H1 (cell line): ENCODE results near the gene TEAD2. TPM values are rescaled to one million over a fixed set of nuclear protein-coding genes. Genes with fewer than 3 reads are reported as not detected.

Experiments
- CTCF ChIA-PET: fragments of 300-600 bp; sonication (Branson Sonifier 250); formaldehyde crosslinking; loops from one replicate; lab custom pipeline; 2021; ENCODE audit not compliant: partially characterized antibody; lab: Charles Lee
- POLR2A ChIA-PET: fragments of 300-600 bp; sonication (Branson Sonifier 250); formaldehyde crosslinking; loops from one replicate; lab custom pipeline; 2021; ENCODE audit warnings: inconsistent platforms; ENCODE audit not compliant: partially characterized antibody; lab: Charles Lee
- DNase-seq, 2 experiments: peaks; one replicate each; pipeline versions ENCODE4 v3.0.0 to v3.0.0-alpha.2; 2010 to 2022; ENCODE audit warnings: low spot score in 2 of 2, low read depth in 1 of 2, mixed read lengths in 1 of 2
- FAIRE-seq: peaks from 2 replicates; lab custom pipeline; 2011; peaks lifted over from hg19 to GRCh38; lab: Jason Lieb, UNC
- H2AFZ ChIP-seq: 2 replicates; pipeline ENCODE4 v1.8.1; 2012; ENCODE audit warnings: low read length, inconsistent platforms
- H2AK5ac ChIP-seq: 2 replicates; pipeline ENCODE4 v1.6.1; 2013; ENCODE audit warnings: low read depth, low read length
- H2BK120ac ChIP-seq: replicated peaks from 2 replicates; pipeline ENCODE3; 2013; ENCODE audit warnings: low read depth, low read length, inconsistent platforms
- H2BK12ac ChIP-seq: 2 replicates; pipeline ENCODE4 v1.6.1; 2013; ENCODE audit warnings: low read depth, low read length
- H2BK15ac ChIP-seq: 2 replicates; pipeline ENCODE4 v1.6.1; 2013; ENCODE audit warnings: low read length
- H2BK20ac ChIP-seq: 2 replicates; pipeline ENCODE4 v1.6.1; 2013; ENCODE audit warnings: low read length
- H2BK5ac ChIP-seq: 2 replicates; pipeline ENCODE4 v1.6.1; 2013; ENCODE audit warnings: low read depth, low read length
- H3K14ac ChIP-seq: 2 replicates; pipeline ENCODE4 v1.6.1; 2013; ENCODE audit warnings: inconsistent platforms; ENCODE audit not compliant: insufficient read length
- H3K18ac ChIP-seq: 2 replicates; pipeline ENCODE4 v1.6.1; 2013; ENCODE audit warnings: low read length; ENCODE audit errors: extremely low read depth
- H3K23ac ChIP-seq: 2 replicates; pipeline ENCODE4 v1.6.1; 2013; ENCODE audit warnings: inconsistent platforms; ENCODE audit not compliant: insufficient read length
- H3K23me2 ChIP-seq: 2 replicates; pipeline ENCODE4 v1.6.1; 2013; ENCODE audit warnings: low read depth, low read length
- H3K27ac ChIP-seq: 2 replicates; pipeline ENCODE4 v1.6.1; 2011; ENCODE audit warnings: low read depth, low read length, inconsistent platforms
- H3K27me3 ChIP-seq, 4 experiments: replicated peaks in 1 of 4; 1 replicate in 1 of 4; 2 replicates in 3 of 4; pipeline versions ENCODE4 v1.6.1 to v1.8.1; 2011 to 2013; ENCODE audit warnings: low read length in 3 of 4, mild to moderate bottlenecking in 3 of 4, inconsistent platforms in 2 of 4, mixed read lengths in 2 of 4, moderate library complexity in 1 of 4; ENCODE audit not compliant: control insufficient read depth in 3 of 4, insufficient read depth in 3 of 4; ENCODE audit errors: extremely low read depth in 1 of 4
- H3K36me3 ChIP-seq, 4 experiments: 2 replicates each; pipeline versions ENCODE4 v1.6.1 to v1.8.1; 2011 to 2013; ENCODE audit warnings: mild to moderate bottlenecking in 4 of 4, low read length in 3 of 4, moderate library complexity in 2 of 4, control low read depth in 1 of 4, inconsistent platforms in 1 of 4; ENCODE audit not compliant: insufficient read depth in 4 of 4, control insufficient read depth in 2 of 4
- H3K4ac ChIP-seq: replicated peaks from 2 replicates; pipeline ENCODE3; 2013; ENCODE audit warnings: low read length, low read depth, mixed read lengths, inconsistent platforms; ENCODE audit not compliant: insufficient read length
- H3K4me1 ChIP-seq, 4 experiments: replicated peaks in 1 of 4; 1 replicate in 1 of 4; 2 replicates in 3 of 4; pipeline versions ENCODE4 v1.6.1 to v1.8.1; 2011 to 2013; ENCODE audit warnings: low read length in 3 of 4, inconsistent platforms in 2 of 4, mixed read lengths in 1 of 4; ENCODE audit not compliant: insufficient read depth in 4 of 4, control insufficient read depth in 3 of 4
- H3K4me2 ChIP-seq, 2 experiments: 2 replicates each; pipeline versions ENCODE4 v1.6.1 to v1.8.1; 2011 to 2013; ENCODE audit warnings: low read depth in 2 of 2, low read length in 2 of 2, control low read depth in 1 of 2, inconsistent platforms in 1 of 2, mild to moderate bottlenecking in 1 of 2; ENCODE audit not compliant: insufficient read depth in 1 of 2
- H3K4me3 ChIP-seq, 4 experiments: fragments of 200-600, 300-600 bp in 1 of 4; sonication (generic), shearing (Covaris generic), sonication (Bioruptor Twin) in 1 of 4; 2 replicates each; pipeline versions ENCODE4 v1.5.1 to v1.8.1; 2011 to 2016; ENCODE audit warnings: low read length in 4 of 4, low read depth in 3 of 4, control low read depth in 2 of 4, inconsistent platforms in 2 of 4, mild to moderate bottlenecking in 2 of 4, mixed read lengths in 1 of 4, moderate library complexity in 1 of 4; ENCODE audit not compliant: insufficient read depth in 2 of 4; ENCODE audit errors: extremely low read depth in 1 of 4
- H3K56ac ChIP-seq: replicated peaks from 2 replicates; pipeline ENCODE3; 2013; ENCODE audit warnings: low read depth, mild to moderate bottlenecking, mixed read lengths, low read length, inconsistent platforms; ENCODE audit not compliant: insufficient read length
- H3K79me1 ChIP-seq: 2 replicates; pipeline ENCODE4 v1.6.1; 2013; ENCODE audit warnings: low read depth, low read length, control low read depth
- H3K79me2 ChIP-seq, 2 experiments: 2 replicates each; pipeline versions ENCODE4 v1.6.1 to v1.8.1; 2012 to 2013; ENCODE audit warnings: low read length in 2 of 2, mild to moderate bottlenecking in 2 of 2, inconsistent platforms in 1 of 2; ENCODE audit not compliant: insufficient read depth in 2 of 2, control insufficient read depth in 1 of 2
- H3K9ac ChIP-seq, 4 experiments: replicated peaks in 1 of 4; 1 replicate in 1 of 4; 2 replicates in 3 of 4; pipeline versions ENCODE4 v1.6.1 to v1.8.1; 2011 to 2013; ENCODE audit warnings: low read depth in 3 of 4, low read length in 3 of 4, control low read depth in 2 of 4, mild to moderate bottlenecking in 2 of 4, moderate library complexity in 2 of 4, inconsistent platforms in 1 of 4; ENCODE audit errors: extremely low read depth in 1 of 4
- H3K9me3 ChIP-seq, 2 experiments: 2 replicates each; pipeline versions ENCODE4 v1.6.1 to v1.8.1; 2012 to 2013; ENCODE audit warnings: mild to moderate bottlenecking in 2 of 2, moderate library complexity in 2 of 2, control low read depth in 1 of 2, inconsistent platforms in 1 of 2, low read depth in 1 of 2, low read length in 1 of 2, mixed read lengths in 1 of 2; ENCODE audit not compliant: insufficient read depth in 2 of 2
- H4K20me1 ChIP-seq, 2 experiments: replicated peaks in 1 of 2; 2 replicates each; pipeline versions ENCODE3 to v1.8.1; 2011 to 2013; ENCODE audit warnings: inconsistent platforms in 2 of 2, low read length in 2 of 2, mild to moderate bottlenecking in 1 of 2; ENCODE audit not compliant: insufficient read depth in 2 of 2, control insufficient read depth in 1 of 2
- H4K5ac ChIP-seq: 2 replicates; pipeline ENCODE4 v1.6.1; 2013; ENCODE audit warnings: low read length, low read depth, mixed read lengths, inconsistent platforms; ENCODE audit not compliant: insufficient read length
- H4K8ac ChIP-seq: 2 replicates; pipeline ENCODE4 v1.8.0; 2013; ENCODE audit warnings: mild to moderate bottlenecking, moderate library complexity, low read length, inconsistent platforms; ENCODE audit not compliant: insufficient read depth; ENCODE audit errors: extremely low read depth
- H4K91ac ChIP-seq: replicated peaks from 2 replicates; pipeline ENCODE3; 2013; ENCODE audit warnings: low read length, mixed read lengths, inconsistent platforms; ENCODE audit not compliant: insufficient read length
- SP4 ChIP-seq: IDR thresholded peaks from 2 replicates; pipeline ENCODE4 v1.6.1; 2012; ENCODE audit warnings: low read length, inconsistent platforms
- whole genome bisulfite sequencing, 2 experiments: shearing (Covaris generic) in 1 of 2; methylation state at CpG; one replicate each; pipeline versions ENCODE4 v1.1.6 to v1.1.7; 2013 to 2015; ENCODE audit warnings: low lambda C conversion rate in 2 of 2, mixed read lengths in 2 of 2, inconsistent platforms in 1 of 2, low coverage in 1 of 2, missing lambda C conversion rate in 1 of 2; ENCODE audit not compliant: insufficient replicate concordance in 2 of 2, insufficient coverage in 1 of 2, insufficient read length in 1 of 2; ENCODE audit errors: extremely low coverage in 1 of 2, missing lambda C conversion rate in 1 of 2; 5-methylcytosine and 5-hydroxymethylcytosine counted together
- polyA plus RNA-seq, 7 experiments: library from polyadenylated mRNA; depleted of rRNA in 3 of 7; stranded (reverse) in 5 of 7; unstranded in 2 of 7; fragments of >200 nt in 5 of 7; fragments of 200-250 nt in 2 of 7; gene quantifications; 1 replicate in 5 of 7; 2 replicates in 1 of 7; 4 replicates in 1 of 7; pipeline versions ENCODE4 v1.2.1 to v1.2.3, GENCODE V29; 2011 to 2013; ENCODE audit warnings: missing spikeins in 2 of 7, mixed read lengths in 2 of 7
- total RNA-seq: library from RNA; stranded (reverse); fragmentation: NEBNext Ultra II Directional; extraction: Animal tissue kit (Norgen Biotek cat#: 25700); gene quantifications from 2 replicates; pipeline ENCODE4 v1.2.1, GENCODE V29; 2021

Gene TEAD2
- total and polyA plus RNA-seq, 2 of the 8 experiments (the other 6 are each of a cell fraction or from before 2014, with no cell fraction given) = 87.6 to 146 TPM

DNA sequence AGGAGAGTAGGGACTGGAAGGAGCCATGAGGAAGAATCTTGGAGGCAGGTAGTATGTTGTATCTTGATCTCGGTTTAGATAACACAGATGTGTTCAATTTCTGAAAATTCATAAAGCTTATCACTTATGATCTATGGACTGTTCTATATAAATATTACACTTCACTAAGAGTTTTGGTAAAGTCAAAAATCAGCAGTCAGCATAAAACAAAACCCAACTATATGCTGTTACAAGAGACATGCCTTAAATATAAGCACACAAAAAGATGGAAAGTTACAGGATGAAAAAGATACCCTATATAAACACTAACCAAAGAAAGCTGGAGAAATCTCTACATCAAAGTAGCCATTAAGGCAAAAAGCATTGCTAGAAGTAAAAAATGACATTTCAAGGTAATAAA lies 21.4 kb upstream of the TEAD2 start:
- no peak overlapping the region for H4K8ac ChIP-seq
- FAIRE-seq (no peak), DNase-seq (no peak)
- no peaks in the 10 kb centered on the region for H3K79me2 ChIP-seq
- no peak overlapping the region for H3K56ac ChIP-seq
- H2BK120ac ChIP-seq = no peak overlapping the region
- H2AFZ ChIP-seq = no peak overlapping the region
- CTCF ChIA-PET = interaction anchor here (0.5 to 2.0 kb wide), 5 partner anchors 8 to 90 kb away, joined by 3 to 11 read pairs (median 3); partner anchors contain the start of gene FLT3LG
- no peak overlapping the region for H3K18ac ChIP-seq
- no peak overlapping the region for H2BK12ac ChIP-seq
- no peak overlapping the region for H2BK20ac ChIP-seq
- no peak overlapping the region for H2AK5ac ChIP-seq
- H3K23ac ChIP-seq = no peak overlapping the region
- H2BK15ac ChIP-seq = no peak overlapping the region
- H3K4me1 ChIP-seq = no peaks in the 10 kb centered on the region
- no peaks in the 10 kb centered on the region for H3K79me1 ChIP-seq
- H3K9ac ChIP-seq = no peak overlapping the region
- H4K91ac ChIP-seq = no peak overlapping the region
- H3K27ac ChIP-seq = no peak overlapping the region
- WGBS, 2 experiments = 71% methylated on average over 1 of the region's 1 CpG; no CpG with 5 or more reads in 1 of the 2 experiments
- H3K27me3 ChIP-seq = no peaks in the 10 kb centered on the region
- no peak overlapping the region for H3K4me3 ChIP-seq
- H3K14ac ChIP-seq = no peak overlapping the region
- POLR2A ChIA-PET = no interaction called here
- peaks cover 0 to 7% of the 10 kb centered on the region in 2 experiments; a peak in 3 of 4 replicates for H3K9me3 ChIP-seq
- H3K4ac ChIP-seq = no peak overlapping the region
- no peaks in the 10 kb centered on the region for H4K20me1 ChIP-seq
- no peak overlapping the region for H4K5ac ChIP-seq
- no peaks in the 10 kb centered on the region for H3K36me3 ChIP-seq
- H3K23me2 ChIP-seq = no peaks in the 10 kb centered on the region
- H3K4me2 ChIP-seq = no peak overlapping the region
- H2BK5ac ChIP-seq = no peak overlapping the region
- TF ChIP-seq SP4 = no peak
